GM12864 (cell line): ENCODE results near the gene CTNNA3.

ENCODE experiments used
- DNase-seq: peaks from one replicate; pipeline ENCODE4 v3.0.0-alpha.2; 2011; ENCODE audit warnings: low read depth
- H3K4me3 ChIP-seq: 2 replicates; pipeline ENCODE4 v1.5.1; 2011; ENCODE audit warnings: mild to moderate bottlenecking, low read depth, low read length, control low read depth
- TF ChIP-seq, protein P1 (sequence below): IDR thresholded peaks from 2 replicates; pipeline ENCODE4 v1.5.1; 2011; ENCODE audit warnings: low read depth, mild to moderate bottlenecking, moderate library complexity, low read length, control low read depth, inconsistent platforms; ENCODE audit errors: missing control alignments

CTNNA3 gene

DNA sequence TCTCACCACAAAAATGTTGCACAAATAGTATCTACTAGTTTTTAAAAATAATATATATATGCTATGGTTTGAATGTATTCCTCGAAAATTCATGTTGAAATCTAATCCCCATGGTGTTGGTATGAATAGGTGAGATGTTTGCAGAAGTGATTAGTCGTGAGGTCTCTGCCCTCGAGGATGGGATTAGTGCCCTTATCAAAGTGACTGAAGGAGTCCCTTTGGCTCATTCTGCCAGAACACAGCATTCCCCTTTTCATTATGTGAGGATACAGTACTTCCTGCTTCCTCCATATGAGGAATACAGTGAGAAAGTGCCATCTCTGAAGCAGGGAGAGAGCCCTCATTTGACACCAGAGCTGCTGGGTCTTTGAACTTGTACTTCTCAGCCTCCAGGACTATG lies 1547.7 kb downstream of the CTNNA3 start:
- no peak for DNase-seq
- TF ChIP-seq, protein P1, sequence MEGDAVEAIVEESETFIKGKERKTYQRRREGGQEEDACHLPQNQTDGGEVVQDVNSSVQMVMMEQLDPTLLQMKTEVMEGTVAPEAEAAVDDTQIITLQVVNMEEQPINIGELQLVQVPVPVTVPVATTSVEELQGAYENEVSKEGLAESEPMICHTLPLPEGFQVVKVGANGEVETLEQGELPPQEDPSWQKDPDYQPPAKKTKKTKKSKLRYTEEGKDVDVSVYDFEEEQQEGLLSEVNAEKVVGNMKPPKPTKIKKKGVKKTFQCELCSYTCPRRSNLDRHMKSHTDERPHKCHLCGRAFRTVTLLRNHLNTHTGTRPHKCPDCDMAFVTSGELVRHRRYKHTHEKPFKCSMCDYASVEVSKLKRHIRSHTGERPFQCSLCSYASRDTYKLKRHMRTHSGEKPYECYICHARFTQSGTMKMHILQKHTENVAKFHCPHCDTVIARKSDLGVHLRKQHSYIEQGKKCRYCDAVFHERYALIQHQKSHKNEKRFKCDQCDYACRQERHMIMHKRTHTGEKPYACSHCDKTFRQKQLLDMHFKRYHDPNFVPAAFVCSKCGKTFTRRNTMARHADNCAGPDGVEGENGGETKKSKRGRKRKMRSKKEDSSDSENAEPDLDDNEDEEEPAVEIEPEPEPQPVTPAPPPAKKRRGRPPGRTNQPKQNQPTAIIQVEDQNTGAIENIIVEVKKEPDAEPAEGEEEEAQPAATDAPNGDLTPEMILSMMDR = no peak
- H3K4me3 ChIP-seq = no peak overlapping the region

GRCh38 chr10:66144016-66144415 lies 1552.0 kb downstream of the CTNNA3 start:
- no peak for DNase-seq
- TF ChIP-seq, protein P1 = no peak

DNA sequence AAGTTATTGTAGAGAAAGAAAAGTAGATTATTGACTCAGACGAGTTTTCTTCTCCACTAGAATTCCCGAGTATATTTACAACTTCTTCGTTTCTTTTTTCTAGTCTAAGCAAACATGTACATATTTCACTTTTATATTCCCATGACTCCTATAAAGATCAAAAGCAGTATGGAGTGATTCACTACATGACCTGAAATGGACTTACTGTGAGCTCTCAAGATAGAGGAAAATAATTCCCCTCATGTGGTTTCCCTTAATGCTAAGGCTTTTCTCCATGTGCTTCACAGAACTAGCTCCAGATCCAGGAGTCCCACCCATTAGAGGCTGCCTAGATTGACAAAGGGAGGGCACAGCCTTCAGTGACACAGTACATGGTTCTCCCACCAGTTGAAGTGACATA lies 1593.2 kb downstream of the CTNNA3 start:
- TF ChIP-seq, protein P1 = no peak
- no peak overlapping the region for H3K4me3 ChIP-seq
- no peak for DNase-seq

More at GRCh38 chr10:66144016-66144415, 1552.0 kb downstream of the CTNNA3 start:
- no peak overlapping the region for H3K4me3 ChIP-seq

DNA sequence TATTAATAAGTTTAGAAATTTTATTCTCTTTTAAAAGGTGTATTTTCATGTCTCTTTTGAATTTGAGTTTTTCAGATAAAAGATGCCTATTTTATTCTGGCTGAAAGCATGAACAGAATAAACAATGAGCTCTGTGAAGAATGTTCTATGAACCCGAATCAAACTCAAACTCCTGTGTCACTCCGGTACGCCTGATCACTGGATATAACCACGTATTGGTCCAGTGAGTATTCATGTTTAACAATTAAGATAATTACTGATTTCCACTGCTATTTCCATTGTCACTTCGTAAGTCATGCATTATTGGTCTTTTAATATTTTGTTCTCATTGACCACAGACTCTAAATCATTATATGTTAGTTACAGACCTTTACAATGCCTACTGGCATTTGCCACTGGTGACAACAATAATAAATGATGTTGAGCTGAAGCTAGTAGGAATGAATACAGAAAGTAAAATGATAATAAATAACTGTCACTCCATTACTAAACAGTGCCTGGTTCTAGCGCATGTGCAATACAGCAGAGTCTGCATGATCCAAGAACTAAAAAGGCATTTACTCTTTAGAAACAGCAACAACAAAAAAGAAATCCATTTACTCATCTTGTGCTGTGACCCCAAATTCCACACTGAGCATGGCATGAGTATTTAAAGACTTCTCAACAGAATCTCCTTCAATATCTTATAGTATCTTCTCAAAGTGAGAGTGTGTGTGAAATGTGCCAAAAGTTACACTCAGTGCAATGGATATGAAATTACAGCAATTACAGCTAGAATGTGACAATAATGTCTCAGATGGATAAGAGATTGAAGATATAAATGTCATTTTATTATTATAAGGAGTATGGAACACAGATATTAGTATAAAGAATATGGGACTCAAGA lies 1597.2 kb downstream of the CTNNA3 start:
- TF ChIP-seq, protein P1 = no peak
- H3K4me3 ChIP-seq = no peak overlapping the region
- DNase-seq = no peak

GRCh38 chr10:66095610-66096009 lies 1600.4 kb downstream of the CTNNA3 start:
- no peak overlapping the region for H3K4me3 ChIP-seq
- TF ChIP-seq, protein P1 = no peak
- no peak for DNase-seq

- TF ChIP-seq, protein P1 = no peak
- H3K4me3 ChIP-seq = no peak overlapping the region
- DNase-seq = no peak
Observed at GRCh38 chr10:66085906-66086305, 1610.1 kb downstream of the CTNNA3 start.

DNA sequence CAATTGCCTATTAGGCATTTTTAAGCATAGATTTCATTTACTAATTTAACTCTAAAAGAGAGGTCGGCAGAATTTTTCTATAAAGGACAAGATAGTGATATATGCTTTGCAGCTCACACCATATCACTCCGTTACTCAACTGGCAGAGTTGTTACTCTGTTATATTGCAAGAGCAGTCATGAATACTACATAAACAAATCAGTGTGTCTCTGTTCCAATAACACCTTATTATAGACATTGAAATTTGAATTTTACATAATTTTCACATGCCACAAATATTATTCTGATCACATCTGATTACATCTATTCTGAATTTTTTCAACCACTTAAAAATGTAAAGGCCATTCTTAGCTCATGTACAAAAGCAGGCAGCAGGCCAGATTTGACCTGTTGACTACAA lies 1624.1 kb downstream of the CTNNA3 start:
- no peak for DNase-seq
- H3K4me3 ChIP-seq = no peak overlapping the region
- TF ChIP-seq, protein P1 = no peak
